CD14-positive monocyte (primary cell): Measurements from ENCODE around the gene GALNTL6. TPM values are rescaled to one million over a fixed set of nuclear protein-coding genes. Genes with fewer than 3 reads are reported as not detected.

Experiments
- DNase-seq, 3 donors: peaks; one replicate each; pipeline ENCODE4 v3.0.0-alpha.2; 2011 to 2022
- H2AFZ ChIP-seq: 2 replicates; pipeline ENCODE4 v1.6.0; 2012; ENCODE audit warnings: mild to moderate bottlenecking, low read depth, low read length, inconsistent platforms; ENCODE audit not compliant: insufficient read depth, poor library complexity, severe bottlenecking
- H3K27ac ChIP-seq, 2 donors: 1 replicate in 1 of 2; 2 replicates in 1 of 2; pipeline ENCODE4 v1.5.1; 2012 to 2013; ENCODE audit warnings: low read length in 2 of 2, control low read depth in 1 of 2, inconsistent platforms in 1 of 2, low read depth in 1 of 2, mild to moderate bottlenecking in 1 of 2
- H3K27me3 ChIP-seq, 2 donors: one replicate each; pipeline versions ENCODE4 v1.6.0 to v1.6.1; 2011 to 2013; ENCODE audit warnings: low read length in 2 of 2; ENCODE audit not compliant: control insufficient read depth in 2 of 2, insufficient read depth in 2 of 2
- H3K36me3 ChIP-seq, 2 donors: replicated peaks in 1 of 2; 1 replicate in 1 of 2; 2 replicates in 1 of 2; pipeline versions ENCODE4 v1.5.1 to v1.6.1; 2012 to 2013; ENCODE audit warnings: low read length in 2 of 2, control low read depth in 1 of 2, inconsistent platforms in 1 of 2, mild to moderate bottlenecking in 1 of 2; ENCODE audit not compliant: insufficient read depth in 2 of 2, control insufficient read depth in 1 of 2
- H3K4me1 ChIP-seq, 2 donors: 1 replicate in 1 of 2; 2 replicates in 1 of 2; pipeline versions ENCODE4 v1.5.1 to v1.6.1; 2012 to 2013; ENCODE audit warnings: low read length in 2 of 2, control low read depth in 1 of 2, inconsistent platforms in 1 of 2, mild to moderate bottlenecking in 1 of 2, moderate library complexity in 1 of 2; ENCODE audit not compliant: insufficient read depth in 2 of 2, control insufficient read depth in 1 of 2
- H3K4me2 ChIP-seq: replicated peaks from 2 replicates; pipeline ENCODE3; 2012; ENCODE audit warnings: low read length, moderate library complexity, mild to moderate bottlenecking; ENCODE audit not compliant: poor library complexity, severe bottlenecking; ENCODE audit errors: extremely low read depth
- H3K4me3 ChIP-seq, 3 experiments: fragments of 200-600 bp in 1 of 3; sonication (generic) in 1 of 3; replicated peaks in 1 of 3; 1 replicate in 2 of 3; 2 replicates in 1 of 3; pipeline ENCODE4 v1.5.1; 2011 to 2013; ENCODE audit warnings: low read length in 3 of 3, mild to moderate bottlenecking in 3 of 3, control low read depth in 2 of 3, low read depth in 2 of 3, inconsistent platforms in 1 of 3, moderate library complexity in 1 of 3
- H3K79me2 ChIP-seq: 2 replicates; pipeline ENCODE4 v1.6.0; 2012; ENCODE audit warnings: mild to moderate bottlenecking, control low read depth, inconsistent platforms, low read length, moderate library complexity; ENCODE audit not compliant: insufficient read depth
- H3K9ac ChIP-seq: 2 replicates; pipeline ENCODE4 v1.6.0; 2017; ENCODE audit warnings: low read length, mild to moderate bottlenecking; ENCODE audit not compliant: insufficient read depth, poor library complexity, severe bottlenecking
- H3K9me3 ChIP-seq, 2 donors: replicated peaks in 1 of 2; 1 replicate in 1 of 2; 2 replicates in 1 of 2; pipeline versions ENCODE4 v1.5.1 to v1.6.1; 2012 to 2013; ENCODE audit warnings: low read length in 2 of 2, control low read depth in 1 of 2; ENCODE audit not compliant: control insufficient read depth in 1 of 2, insufficient read depth in 1 of 2
- H4K20me1 ChIP-seq: 2 replicates; pipeline ENCODE4 v1.6.0; 2012; ENCODE audit warnings: mild to moderate bottlenecking, low read length, control low read depth, moderate library complexity; ENCODE audit not compliant: insufficient read depth
- H3K27ac Mint-ChIP-seq, 7 donors: one replicate each; pipeline ENCODE4 v1.8.0; 2020; ENCODE audit warnings: mild to moderate bottlenecking in 7 of 7, mixed read lengths in 7 of 7, moderate library complexity in 6 of 7, inconsistent platforms in 2 of 7
- H3K27me3 Mint-ChIP-seq, 3 donors: one replicate each; pipeline ENCODE4 v1.8.0; 2021 to 2022; ENCODE audit warnings: low read depth in 3 of 3, mild to moderate bottlenecking in 3 of 3, mixed read lengths in 3 of 3, moderate library complexity in 3 of 3, inconsistent platforms in 1 of 3
- H3K36me3 Mint-ChIP-seq, 2 donors: one replicate each; pipeline ENCODE4 v1.8.0; 2020; ENCODE audit warnings: mixed read lengths in 2 of 2, inconsistent platforms in 1 of 2, mild to moderate bottlenecking in 1 of 2
- H3K4me1 Mint-ChIP-seq: one replicate; pipeline ENCODE4 v1.8.0; 2020; ENCODE audit warnings: mild to moderate bottlenecking, mixed read lengths
- H3K4me3 Mint-ChIP-seq, 2 donors: one replicate each; pipeline ENCODE4 v1.8.0; 2020; ENCODE audit warnings: mild to moderate bottlenecking in 2 of 2, mixed read lengths in 2 of 2, moderate library complexity in 1 of 2
- H3K9me3 Mint-ChIP-seq, 7 donors: one replicate each; pipeline ENCODE4 v1.8.0; 2020 to 2022; ENCODE audit warnings: mixed read lengths in 7 of 7, mild to moderate bottlenecking in 6 of 7, moderate library complexity in 6 of 7, inconsistent platforms in 2 of 7
- WGBS: methylation state at CpG from one replicate; pipeline ENCODE4 v1.1.5; 2013; ENCODE audit warnings: missing lambda C conversion rate; ENCODE audit not compliant: insufficient coverage; 5-methylcytosine and 5-hydroxymethylcytosine counted together
- intact Hi-C, 2 donors: fragments of 100-400 bp; cut with micrococcal nuclease; formaldehyde crosslinking; loops; one replicate each; pipeline versions ENCODE4 v1.15.0 to v1.15.1; 2023
- polyA plus RNA-seq, 3 donors: library from polyadenylated mRNA; depleted of rRNA in 1 of 3; unstranded in 2 of 3; stranded (reverse) in 1 of 3; fragments of 300-500 nt in 2 of 3; fragments of >200 nt in 1 of 3; fragmentation: Illumina TruSeq in 2 of 3; gene quantifications; 1 replicate in 2 of 3; 2 replicates in 1 of 3; pipeline ENCODE4 v1.2.3, GENCODE V29; 2012 to 2021
- TF ChIP-seq, protein P1 (sequence below): fragments of 200-600 bp; IDR thresholded peaks from one replicate; pipeline ENCODE4 v1.8.0; 2022; ENCODE audit warnings: antibody characterized with exemption, mild to moderate bottlenecking

GALNTL6 gene
- polyA plus RNA-seq, 3 donors, result 0.05 TPM; not detected in 2

DNA sequence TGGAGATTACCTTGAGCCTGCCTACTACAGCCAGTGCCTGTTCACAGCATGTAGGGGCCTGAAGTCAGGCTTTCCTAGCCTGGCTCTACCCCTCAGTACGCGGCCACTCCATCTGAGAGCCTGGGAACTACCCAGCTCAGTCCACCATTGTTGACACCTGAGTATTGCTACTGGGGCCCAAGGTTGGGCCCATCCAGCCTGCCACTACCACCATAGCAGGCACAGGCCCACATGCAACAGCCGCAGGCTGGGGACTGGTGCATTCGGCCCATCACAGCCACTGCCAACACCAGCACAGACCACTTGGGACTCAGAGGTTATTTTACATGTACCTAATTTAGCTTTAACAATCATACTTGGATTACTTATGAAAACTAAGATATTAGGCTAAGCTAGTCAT lies 314.0 kb downstream of the GALNTL6 start:
- Histone ChIP-seq H3K4me3 (no peak overlapping the region), H3K4me1 (no peaks in the 10 kb centered on the region), H3K27me3 (no peaks in the 10 kb centered on the region), H3K79me2 (no peaks in the 10 kb centered on the region), H3K9ac (no peak overlapping the region), H3K9me3 (peaks cover 6 to 11% of the 10 kb centered on the region in 2 donors), H3K36me3 (no peaks in the 10 kb centered on the region), H4K20me1 (no peaks in the 10 kb centered on the region), H3K4me2 (no peak overlapping the region), H3K27ac (no peak overlapping the region), H2AFZ (no peak overlapping the region)
- DNase-seq, result no peak
- H3K4me3 Mint-ChIP-seq, result no peak overlapping the region
- peaks cover 0 to 2% (median 0%) of the 10 kb centered on the region in 3 donors for H3K27me3 Mint-ChIP-seq
- no peaks in the 10 kb centered on the region for H3K4me1 Mint-ChIP-seq
- H3K9me3 Mint-ChIP-seq, result peaks cover 0 to 4% (median 0%) of the 10 kb centered on the region in 7 donors
- intact Hi-C loops, result no loop called here
- 98% methylated on average over 4 of the region's 4 CpGs for WGBS
- H3K36me3 Mint-ChIP-seq, result no peaks in the 10 kb centered on the region
- no peak overlapping the region for H3K27ac Mint-ChIP-seq
- TF ChIP-seq, protein P1, sequence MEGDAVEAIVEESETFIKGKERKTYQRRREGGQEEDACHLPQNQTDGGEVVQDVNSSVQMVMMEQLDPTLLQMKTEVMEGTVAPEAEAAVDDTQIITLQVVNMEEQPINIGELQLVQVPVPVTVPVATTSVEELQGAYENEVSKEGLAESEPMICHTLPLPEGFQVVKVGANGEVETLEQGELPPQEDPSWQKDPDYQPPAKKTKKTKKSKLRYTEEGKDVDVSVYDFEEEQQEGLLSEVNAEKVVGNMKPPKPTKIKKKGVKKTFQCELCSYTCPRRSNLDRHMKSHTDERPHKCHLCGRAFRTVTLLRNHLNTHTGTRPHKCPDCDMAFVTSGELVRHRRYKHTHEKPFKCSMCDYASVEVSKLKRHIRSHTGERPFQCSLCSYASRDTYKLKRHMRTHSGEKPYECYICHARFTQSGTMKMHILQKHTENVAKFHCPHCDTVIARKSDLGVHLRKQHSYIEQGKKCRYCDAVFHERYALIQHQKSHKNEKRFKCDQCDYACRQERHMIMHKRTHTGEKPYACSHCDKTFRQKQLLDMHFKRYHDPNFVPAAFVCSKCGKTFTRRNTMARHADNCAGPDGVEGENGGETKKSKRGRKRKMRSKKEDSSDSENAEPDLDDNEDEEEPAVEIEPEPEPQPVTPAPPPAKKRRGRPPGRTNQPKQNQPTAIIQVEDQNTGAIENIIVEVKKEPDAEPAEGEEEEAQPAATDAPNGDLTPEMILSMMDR, result no peak

DNA sequence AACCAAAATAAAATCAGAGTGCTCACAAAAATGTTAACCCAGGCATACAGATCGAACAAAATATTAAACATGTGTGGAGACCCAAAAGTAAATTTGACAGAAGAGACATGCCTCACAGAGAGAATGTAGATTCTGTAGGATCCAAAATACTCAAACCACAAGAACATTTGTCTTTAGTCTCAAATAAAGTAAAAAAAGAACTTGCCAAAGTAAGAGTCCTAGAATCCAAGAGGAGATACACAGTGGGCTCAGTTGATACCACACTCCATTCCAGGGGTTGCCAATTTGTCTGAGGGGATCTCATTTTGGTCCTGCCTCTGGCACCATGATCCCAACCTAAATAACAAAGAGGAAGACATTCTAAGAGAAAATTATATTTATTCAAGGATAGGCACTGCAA lies 316.4 kb downstream of the GALNTL6 start:
- H3K27me3 ChIP-seq, result no peaks in the 10 kb centered on the region
- no peaks in the 10 kb centered on the region for H3K4me1 Mint-ChIP-seq
- no peaks in the 10 kb centered on the region for H3K36me3 ChIP-seq
- H4K20me1 ChIP-seq, result no peaks in the 10 kb centered on the region
- no peaks in the 10 kb centered on the region for H3K36me3 Mint-ChIP-seq
- no peaks in the 10 kb centered on the region for H3K79me2 ChIP-seq
- WGBS, result no CpG with 5 or more reads among the region's 1 CpG
- H3K27me3 Mint-ChIP-seq, result peaks cover 0 to 4% (median 0%) of the 10 kb centered on the region in 3 donors
- H2AFZ ChIP-seq, result no peak overlapping the region
- no peak for DNase-seq
- H3K4me3 ChIP-seq, result no peak overlapping the region
- H3K4me1 ChIP-seq, result no peaks in the 10 kb centered on the region
- H3K9me3 Mint-ChIP-seq, result peaks cover 0 to 5% (median 2%) of the 10 kb centered on the region in 7 donors
- TF ChIP-seq, protein P1, result no peak
- peaks cover 6 to 11% of the 10 kb centered on the region in 2 donors for H3K9me3 ChIP-seq
- no peak overlapping the region for H3K27ac Mint-ChIP-seq
- H3K9ac ChIP-seq, result no peak overlapping the region
- H3K4me2 ChIP-seq, result no peak overlapping the region
- no peak overlapping the region for H3K4me3 Mint-ChIP-seq
- H3K27ac ChIP-seq, result no peak overlapping the region
- intact Hi-C loops, result no loop called here
